Fibroblast of the aortic adventitia (primary cell): Measurements from ENCODE around the gene DSG3. TPM values are rescaled to one million over a fixed set of nuclear protein-coding genes. Genes with fewer than 3 reads are reported as not detected.

Source experiments
- DNase-seq: peaks from one replicate; pipeline ENCODE4 v3.0.0-alpha.2; 2010; ENCODE audit warnings: low read depth
- H3K4me3 ChIP-seq: 2 replicates; pipeline ENCODE4 v1.5.1; 2011; ENCODE audit warnings: low read depth, mild to moderate bottlenecking, control low read depth, low read length, moderate library complexity
- CTCF ChIP-seq: IDR thresholded peaks from 2 replicates; pipeline ENCODE4 v1.5.1; 2011; ENCODE audit warnings: mild to moderate bottlenecking, low read length, control low read depth, inconsistent platforms; ENCODE audit not compliant: insufficient read depth
- total RNA-seq: library from RNA; depleted of rRNA; stranded (reverse); fragments of >200 nt; gene quantifications from 2 replicates; pipeline ENCODE4 v1.2.3, GENCODE V29; 2012; ENCODE audit warnings: low replicate concordance

DSG3 gene
- total RNA-seq, 1 donor, result not detected

- TF ChIP-seq CTCF, result no peak
- no peak for DNase-seq
- no peak overlapping the region for H3K4me3 ChIP-seq
These were observed 4.1 kb downstream of the DSG3 start for GRCh38 chr18:31451625-31452024.

DNA sequence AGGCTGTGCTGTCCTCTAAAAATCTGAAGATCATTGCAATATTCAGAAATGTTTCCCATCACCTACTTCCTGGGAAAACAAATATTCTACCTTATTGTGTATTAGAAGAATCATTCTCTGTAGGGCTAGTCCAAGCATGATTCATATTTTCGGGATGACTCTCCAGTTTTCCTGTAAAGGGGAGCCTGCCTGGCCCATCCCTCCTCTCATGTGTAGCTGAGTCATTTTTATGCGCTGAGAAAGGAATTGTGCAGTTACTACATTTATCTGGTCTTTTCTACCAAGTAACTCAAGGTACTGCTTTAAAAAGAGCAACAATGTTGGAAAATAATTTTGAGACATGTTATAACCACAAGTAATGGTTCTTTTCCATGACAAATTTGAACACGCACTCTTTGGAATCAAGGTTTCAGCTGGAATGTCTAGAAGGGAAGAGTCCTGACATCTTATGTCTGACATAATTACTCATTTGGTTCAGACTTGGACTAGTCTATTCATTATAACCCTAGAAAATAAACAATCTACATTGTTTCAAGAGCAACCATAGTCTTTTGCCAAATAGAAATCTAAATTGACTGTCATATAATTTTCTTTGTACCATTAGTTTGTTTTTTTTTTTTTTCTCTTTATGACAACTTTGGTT, 6.6 kb downstream of the DSG3 start:
- TF ChIP-seq CTCF, result no peak
- DNase-seq, result peak; percentile 54

GRCh38 chr18:31469629-31470028, 22.1 kb downstream of the DSG3 start:
- no peak for DNase-seq
- no peak for TF ChIP-seq CTCF
- H3K4me3 ChIP-seq, result no peak overlapping the region

More for the DNA sequence above, 6.6 kb downstream of the DSG3 start:
- H3K4me3 ChIP-seq, result no peak overlapping the region

DNA sequence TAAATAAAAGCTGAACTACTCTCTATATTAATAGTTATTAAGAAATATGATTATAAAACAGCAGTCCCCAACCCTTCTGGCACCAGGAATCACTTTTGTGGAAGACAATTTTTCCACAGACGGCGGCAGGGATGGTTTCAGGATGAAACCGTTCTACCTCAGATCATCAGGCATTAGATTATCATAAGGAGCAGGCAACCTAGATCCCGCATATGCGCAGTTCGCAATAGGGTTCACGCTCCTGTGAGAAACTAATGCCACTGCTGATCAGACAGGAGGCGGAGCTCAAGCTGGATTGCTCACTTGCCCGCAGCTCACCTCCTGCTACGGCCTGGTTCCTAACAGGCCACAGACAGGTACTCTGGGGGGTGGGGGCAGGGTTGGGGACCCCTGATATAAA, 31.1 kb downstream of the DSG3 start:
- no peak for TF ChIP-seq CTCF
- no peak for DNase-seq
- no peak overlapping the region for H3K4me3 ChIP-seq

GRCh38 chr18:31482051-31482450, 34.5 kb downstream of the DSG3 start:
- TF ChIP-seq CTCF, result no peak
- DNase-seq, result no peak
- H3K4me3 ChIP-seq, result no peak overlapping the region

DNA sequence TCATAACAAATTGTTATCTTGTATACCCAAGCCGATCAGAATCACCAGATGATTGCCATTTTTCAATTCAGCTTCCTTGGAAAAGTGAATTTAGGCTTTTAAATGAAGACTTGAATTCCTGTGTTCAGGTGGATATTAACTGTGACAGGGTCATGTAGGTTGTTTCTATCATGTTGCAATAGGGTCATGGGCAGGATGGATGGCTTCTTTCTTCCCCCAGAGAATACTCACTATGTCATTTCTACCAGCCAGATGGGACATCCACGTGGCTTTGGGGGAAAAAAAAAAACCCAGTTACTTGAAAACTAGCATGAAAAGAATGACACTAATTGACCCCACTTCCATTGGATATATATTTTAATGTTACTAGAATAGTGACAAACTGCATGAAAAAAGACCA, 35.9 kb downstream of the DSG3 start:
- DNase-seq, result no peak
- no peak for TF ChIP-seq CTCF
- no peak overlapping the region for H3K4me3 ChIP-seq

DNA sequence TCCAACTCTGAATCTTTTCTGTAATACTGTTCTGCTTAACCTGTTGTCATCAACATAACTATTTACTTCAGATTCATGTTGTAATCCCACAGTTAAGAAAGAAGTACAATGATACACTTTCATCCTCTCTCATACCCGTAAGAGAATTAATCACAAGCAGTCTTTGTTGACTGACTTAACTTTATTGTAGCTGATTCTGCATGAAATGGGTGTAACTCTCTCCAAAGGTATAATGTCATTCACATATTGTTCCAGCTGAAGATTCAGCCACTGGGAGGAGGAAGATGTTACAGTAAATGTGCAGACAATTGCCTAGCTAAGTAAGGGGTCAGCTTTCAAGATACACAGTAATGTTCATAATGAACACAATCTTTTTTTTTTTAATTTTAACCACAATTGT, 36.9 kb downstream of the DSG3 start:
- no peak overlapping the region for H3K4me3 ChIP-seq
- DNase-seq, result no peak
- TF ChIP-seq CTCF, result no peak
